HEK293 (cell line): ENCODE results near the gene MSI2.

Experiments
- CTCF ChIA-PET: fragments of 350-600 bp; formaldehyde crosslinking; extraction: SDS; loops from one replicate; lab custom pipeline; 2021; ENCODE audit warnings: antibody characterized with exemption; lab: Yijun Ruan, JAX
- POLR2A ChIA-PET: fragments of 300-600 bp; formaldehyde crosslinking; extraction: SDS; loops from one replicate; lab custom pipeline; 2020; ENCODE audit warnings: antibody characterized with exemption, inconsistent platforms; lab: Yijun Ruan, JAX
- H3K27ac ChIP-seq: fragments of 200-500 bp; sonication (Bioruptor generic); 2 replicates; pipeline ENCODE4 v1.5.1; 2014; ENCODE audit warnings: low read depth, low read length, control low read depth, inconsistent platforms; ENCODE audit errors: extremely low read depth
- H3K36me3 ChIP-seq, 2 experiments: fragments of 200-500 bp in 1 of 2; sonication (Bioruptor generic) in 1 of 2; 1 replicate in 1 of 2; 2 replicates in 1 of 2; pipeline ENCODE4 v1.5.1; 2014 to 2017; ENCODE audit warnings: inconsistent platforms in 2 of 2, low read length in 2 of 2; ENCODE audit not compliant: control insufficient read depth in 2 of 2, insufficient read depth in 1 of 2
- H3K4me1 ChIP-seq: fragments of 200-500 bp; sonication (Bioruptor generic); 2 replicates; pipeline ENCODE4 v1.5.1; 2014; ENCODE audit warnings: mild to moderate bottlenecking, low read length, inconsistent platforms; ENCODE audit not compliant: control insufficient read depth, insufficient read depth
- H3K4me3 ChIP-seq: 2 replicates; pipeline ENCODE4 v1.5.1; 2011; ENCODE audit warnings: low read depth, mild to moderate bottlenecking, control low read depth, low read length, moderate library complexity
- H3K9me3 ChIP-seq: fragments of 200-500 bp; sonication (Bioruptor generic); 2 replicates; pipeline ENCODE4 v1.5.1; 2014; ENCODE audit warnings: low read depth, low read length, inconsistent platforms; ENCODE audit not compliant: control insufficient read depth, insufficient read depth
- BCL6B ChIP-seq: fragments of 450-650 bp; formaldehyde crosslinking; IDR thresholded peaks from 2 replicates; pipeline ENCODE4 v1.5.1; 2017; ENCODE audit warnings: missing biosample characterization, missing genetic modification characterization
- GLIS1 ChIP-seq: fragments of 450-650 bp; formaldehyde crosslinking; IDR thresholded peaks from 2 replicates; pipeline ENCODE4 v1.5.1; 2016; ENCODE audit warnings: missing biosample characterization, missing genetic modification characterization
- HOXC10 ChIP-seq: sonication (generic); formaldehyde crosslinking; IDR thresholded peaks from 2 replicates; pipeline ENCODE4 v1.8.1; 2023; ENCODE audit warnings: mild to moderate bottlenecking, missing genetic modification reagents
- INSM2 ChIP-seq: fragments of 450-650 bp; formaldehyde crosslinking; IDR thresholded peaks from 2 replicates; pipeline ENCODE4 v1.5.1; 2016; ENCODE audit warnings: missing biosample characterization, missing genetic modification characterization
- MEIS1 ChIP-seq: sonication (generic); formaldehyde crosslinking; IDR thresholded peaks from 2 replicates; pipeline ENCODE4 v1.8.1; 2022; ENCODE audit warnings: missing genetic modification reagents, mild to moderate bottlenecking, borderline replicate concordance
- PRDM1 ChIP-seq: fragments of 450-650 bp; formaldehyde crosslinking; IDR thresholded peaks from 2 replicates; pipeline ENCODE4; 2016; ENCODE audit warnings: missing biosample characterization, missing genetic modification characterization
- ZBTB20 ChIP-seq: fragments of 450-650 bp; formaldehyde crosslinking; IDR thresholded peaks from 2 replicates; pipeline ENCODE4 v1.5.1; 2016; ENCODE audit warnings: missing biosample characterization, missing genetic modification characterization
- ZFP3 ChIP-seq: fragments of 450-650 bp; formaldehyde crosslinking; IDR thresholded peaks from 2 replicates; pipeline ENCODE4 v1.5.1; 2016; ENCODE audit warnings: low read depth, missing biosample characterization, missing genetic modification characterization
- ZNF555 ChIP-seq: fragments of 450-650 bp; formaldehyde crosslinking; conservative IDR thresholded peaks from 2 replicates; pipeline ENCODE4 v1.5.1; 2017; ENCODE audit warnings: missing biosample characterization, mild to moderate bottlenecking, missing genetic modification characterization, inconsistent platforms
- ZNF623 ChIP-seq: fragments of 450-650 bp; formaldehyde crosslinking; IDR thresholded peaks from 2 replicates; pipeline ENCODE4 v1.5.1; 2016; ENCODE audit warnings: missing biosample characterization, missing genetic modification characterization
- ZNF664 ChIP-seq: fragments of 450-650 bp; formaldehyde crosslinking; IDR thresholded peaks from 2 replicates; pipeline ENCODE4 v1.5.1; 2016; ENCODE audit warnings: missing biosample characterization, missing genetic modification characterization

Gene MSI2

GRCh38 chr17:57366558-57367351 is 110.4 kb downstream of the MSI2 start (continued):
- no peak for TF ChIP-seq INSM2 (tag by site-specific recombination)
- TF ChIP-seq ZNF623 (tag by site-specific recombination) = no peak
- no peak for TF ChIP-seq ZNF555
- no peak for TF ChIP-seq BCL6B (tag by site-specific recombination)

GRCh38 chr17:57368637-57369336 is 112.5 kb downstream of the MSI2 start:
- H3K27ac ChIP-seq = no peak overlapping the region
- POLR2A ChIA-PET = no interaction called here
- peaks cover 42% of the 10 kb centered on the region for H3K4me1 ChIP-seq
- H3K9me3 ChIP-seq = no peaks in the 10 kb centered on the region
- H3K4me3 ChIP-seq = no peak overlapping the region
- CTCF ChIA-PET = interaction anchor here (0.6 to 1.1 kb wide), 3 partner anchors 38 to 229 kb away, joined by 3 to 4 read pairs (median 3); no protein-coding TSS in a partner anchor
- H3K36me3 ChIP-seq = no peaks in the 10 kb centered on the region
- peak; percentile 59; the same call in 1 of the 2 replicates for TF ChIP-seq ZFP3 (tag by site-specific recombination)
- TF ChIP-seq GLIS1 (tag by site-specific recombination) = no peak

GRCh38 chr17:57369509-57369945 is 113.2 kb downstream of the MSI2 start:
- CTCF ChIA-PET = interaction anchor here (0.6 to 1.1 kb wide), 2 partner anchors 126 to 228 kb away, joined by 3 read pairs; no protein-coding TSS in a partner anchor
- Histone ChIP-seq H3K36me3 (no peaks in the 10 kb centered on the region), H3K4me3 (no peak overlapping the region), H3K4me1 (peaks cover 35% of the 10 kb centered on the region), H3K9me3 (no peaks in the 10 kb centered on the region), H3K27ac (0 out of 2 replicates have a peak overlapping the region, but pooled peaks have one; percentile 33)
- POLR2A ChIA-PET = no interaction called here
- TF ChIP-seq HOXC10 (CRISPR knock-in tag) = no peak
- TF ChIP-seq BCL6B (tag by site-specific recombination) = peak; percentile 16; the same call in 1 of the 2 replicates
- peak; percentile 93 for TF ChIP-seq ZNF664 (tag by site-specific recombination)

GRCh38 chr17:57370037-57370581 is 113.8 kb downstream of the MSI2 start:
- Histone ChIP-seq H3K27ac (peak overlapping the region; percentile 33), H3K9me3 (no peaks in the 10 kb centered on the region), H3K4me1 (peaks cover 34% of the 10 kb centered on the region), H3K36me3 (no peaks in the 10 kb centered on the region), H3K4me3 (no peak overlapping the region)
- ChIA-PET POLR2A (no interaction called here), CTCF (interaction anchor here (1.1 kb wide), 1 partner anchor 127 kb away, joined by 3 read pairs; no protein-coding TSS in a partner anchor)
- TF ChIP-seq ZBTB20 (tag by site-specific recombination) = peak; percentile 54; the same call in 1 of the 2 replicates
- no peak for TF ChIP-seq MEIS1 (CRISPR knock-in tag)
- 0 out of 2 replicates have a peak, but pooled peaks have one; percentile 6 for TF ChIP-seq PRDM1 (tag by site-specific recombination)
